Rectal smooth muscle tissue (tissue), 1 donor: Measurements from ENCODE around the gene TSFM.

Experiments
- H3K27ac ChIP-seq: one replicate; pipeline ENCODE4 v1.7.0; 2013; ENCODE audit warnings: low read depth, low read length, inconsistent platforms
- H3K27me3 ChIP-seq: one replicate; pipeline ENCODE4 v1.7.0; 2013; ENCODE audit warnings: low read length; ENCODE audit not compliant: control insufficient read depth, insufficient read depth
- H3K36me3 ChIP-seq: one replicate; pipeline ENCODE4 v1.7.0; 2013; ENCODE audit warnings: low read length; ENCODE audit not compliant: control insufficient read depth, insufficient read depth
- H3K4me1 ChIP-seq: one replicate; pipeline ENCODE4 v1.7.0; 2013; ENCODE audit warnings: low read length; ENCODE audit not compliant: control insufficient read depth, insufficient read depth
- H3K4me3 ChIP-seq: one replicate; pipeline ENCODE4 v1.7.0; 2013; ENCODE audit warnings: low read length
- H3K9ac ChIP-seq: one replicate; pipeline ENCODE4 v1.7.0; 2013; ENCODE audit warnings: low read length

The TSFM gene

DNA sequence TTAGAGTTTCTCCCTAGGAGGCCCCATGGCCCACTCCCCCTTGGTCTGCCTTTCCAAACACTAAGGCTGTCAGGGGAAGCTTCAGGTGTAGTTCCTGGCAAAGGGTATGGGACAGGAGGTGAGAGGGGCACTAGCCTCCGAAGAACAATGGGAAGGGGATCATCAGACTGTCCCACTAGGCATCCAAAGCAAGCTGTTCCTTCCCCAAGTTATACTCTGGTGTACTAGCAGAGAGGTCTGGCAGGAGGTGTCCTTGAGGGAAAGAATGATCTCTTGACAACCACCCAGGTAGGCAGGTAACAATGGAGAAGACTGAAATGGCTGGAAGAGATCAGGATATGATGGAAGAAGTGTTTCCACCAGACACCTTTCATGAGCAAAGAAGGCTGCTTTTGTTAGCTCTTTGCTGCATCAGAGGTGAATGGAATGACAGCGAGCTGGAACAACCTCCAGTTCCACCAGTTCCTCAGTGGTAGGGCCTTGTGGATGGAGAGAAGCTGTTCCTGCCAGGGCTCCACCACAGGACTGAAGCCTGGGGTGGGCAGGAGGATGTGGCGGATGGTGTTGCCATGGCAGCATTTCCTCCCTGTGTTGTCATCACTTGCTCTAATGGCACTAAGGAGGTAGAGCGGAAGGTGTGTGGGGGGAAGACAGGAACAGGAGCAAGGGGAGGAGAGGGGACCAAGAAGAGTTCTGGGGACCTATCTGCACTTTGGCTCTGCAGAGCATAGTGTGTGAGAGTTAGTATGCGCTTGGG is 41.8 kb upstream of the TSFM start:
- Histone ChIP-seq H3K27ac (no peak overlapping the region), H3K27me3 (peaks cover 21% of the 10 kb centered on the region)

DNA sequence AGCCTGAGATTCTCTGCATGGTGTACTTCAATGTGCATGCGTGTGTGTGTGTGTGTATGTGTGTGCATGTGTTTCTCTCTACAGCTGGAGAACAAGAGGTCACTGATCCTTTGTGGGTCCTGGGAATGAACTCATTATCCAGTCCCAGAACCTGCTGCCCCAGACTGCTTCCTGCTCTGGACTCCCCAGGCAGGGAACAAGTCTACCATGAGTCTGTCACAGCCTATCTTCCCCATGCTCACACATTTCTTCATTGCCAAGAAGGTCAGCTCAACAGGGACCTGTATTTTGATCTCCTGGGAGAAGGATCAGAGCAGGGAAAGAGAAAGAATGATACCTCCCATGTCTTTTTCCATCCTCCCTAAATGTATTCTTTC is 41.2 kb upstream of the TSFM start:
- Histone ChIP-seq H3K9ac (no peak overlapping the region), H3K36me3 (no peaks in the 10 kb centered on the region), H3K4me1 (peaks cover 5% of the 10 kb centered on the region), H3K27ac (no peak overlapping the region), H3K4me3 (peak overlapping the region; percentile 51), H3K27me3 (peaks cover 20% of the 10 kb centered on the region)

More for the DNA sequence above, 41.8 kb upstream of the TSFM start:
- H3K9ac ChIP-seq: no peak overlapping the region
- peaks cover 4% of the 10 kb centered on the region for H3K4me1 ChIP-seq
- peak overlapping the region; percentile 51 for H3K4me3 ChIP-seq
- no peaks in the 10 kb centered on the region for H3K36me3 ChIP-seq

DNA sequence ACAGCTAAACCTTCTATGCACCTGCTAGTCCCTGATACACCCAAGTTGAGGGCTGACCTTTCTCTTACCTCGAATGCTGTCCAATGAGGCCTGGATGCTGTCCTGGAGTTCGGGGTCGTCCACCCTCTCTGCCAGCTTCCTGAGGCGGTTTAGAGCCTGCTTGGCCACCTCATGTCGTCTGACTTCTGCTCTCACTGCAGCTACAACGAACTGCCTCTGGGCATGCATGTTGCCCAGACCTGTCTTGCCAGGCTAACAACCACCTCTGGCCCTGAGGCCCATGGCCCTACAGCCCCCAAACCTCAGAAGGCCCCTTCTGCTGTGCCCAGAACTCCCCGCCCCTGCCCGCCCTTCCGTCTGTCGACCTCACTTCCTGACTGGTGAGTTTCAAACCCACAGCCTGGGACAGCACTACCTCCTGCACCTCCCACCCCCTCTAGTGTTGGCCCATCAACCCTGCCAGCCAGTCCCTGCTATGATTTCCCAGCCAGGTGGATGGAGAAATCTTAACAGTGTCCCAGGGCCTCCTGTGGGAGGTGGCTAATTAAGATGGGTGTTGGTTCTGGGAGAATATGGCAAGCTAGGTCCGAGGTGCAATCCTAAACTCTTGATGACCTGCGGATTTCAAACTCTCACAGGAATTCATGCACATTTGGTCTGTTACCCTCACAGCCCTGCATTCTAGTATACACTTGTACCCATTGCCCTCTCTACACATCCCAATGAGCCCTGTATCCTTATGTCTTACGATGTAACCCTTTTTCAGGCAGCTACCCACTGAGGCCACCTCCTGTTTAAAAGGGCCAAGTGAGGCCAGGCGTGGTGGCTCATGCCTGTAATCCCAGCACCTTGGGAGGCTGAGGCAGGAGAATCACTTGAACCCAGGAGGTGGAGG is 40.5 kb upstream of the TSFM start:
- Histone ChIP-seq H3K9ac (no peak overlapping the region), H3K36me3 (peaks cover 2% of the 10 kb centered on the region), H3K4me1 (peaks cover 5% of the 10 kb centered on the region), H3K4me3 (peak overlapping the region; percentile 51), H3K27me3 (peaks cover 14% of the 10 kb centered on the region), H3K27ac (no peak overlapping the region)

DNA sequence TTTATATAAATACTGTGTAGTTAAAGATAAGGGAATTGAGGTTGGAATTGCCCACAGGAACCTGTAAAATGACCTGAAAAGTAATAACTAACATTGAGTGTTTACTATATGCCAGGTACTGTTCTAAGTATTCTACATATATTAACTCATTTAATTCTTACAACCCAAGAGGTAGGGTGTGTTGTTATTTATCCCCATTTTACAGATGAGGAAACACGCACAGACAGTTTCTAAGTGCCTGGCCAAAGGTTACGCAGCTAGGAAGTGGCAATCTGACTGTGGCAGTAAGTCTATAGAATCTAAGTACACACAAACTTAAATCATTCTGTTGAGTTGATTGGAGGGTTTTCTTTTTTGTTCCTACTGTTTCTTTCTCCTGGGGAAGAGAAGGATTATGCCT is 38.8 kb upstream of the TSFM start:
- Histone ChIP-seq H3K27ac (no peak overlapping the region), H3K4me1 (peaks cover 5% of the 10 kb centered on the region)

DNA sequence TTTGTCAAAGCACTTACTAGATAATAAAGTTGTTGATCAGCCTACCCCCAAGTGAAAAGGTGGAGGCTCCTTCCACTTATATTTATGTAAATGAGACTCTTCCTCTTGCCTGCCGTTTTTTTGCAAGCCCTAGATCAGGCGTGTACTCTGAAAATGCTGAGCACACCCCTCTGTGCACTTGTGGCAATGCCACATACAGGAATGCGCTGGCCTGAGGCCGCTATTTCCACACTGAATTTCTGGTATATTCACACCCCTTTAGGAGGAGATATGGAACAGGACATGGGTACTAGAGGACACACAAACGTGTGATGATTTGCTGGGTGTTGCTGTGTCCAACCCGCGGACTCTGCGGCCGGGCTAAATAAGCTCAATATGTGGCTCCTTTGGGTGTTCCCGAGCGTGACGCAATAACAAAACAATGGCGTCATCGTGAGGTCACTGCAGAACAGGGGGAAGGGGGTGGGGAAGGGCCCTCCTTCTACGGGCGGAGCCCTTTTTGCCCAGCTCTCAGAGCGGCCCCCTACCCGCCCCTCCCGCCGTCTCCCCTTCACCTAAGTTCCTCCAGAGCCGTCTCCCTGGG is 38.3 kb upstream of the TSFM start:
- peaks cover 13% of the 10 kb centered on the region for H3K36me3 ChIP-seq
- peaks cover 5% of the 10 kb centered on the region for H3K4me1 ChIP-seq
- H3K4me3 ChIP-seq: peak overlapping the region; percentile 86
- peak overlapping the region; percentile 93 for H3K27ac ChIP-seq
- peaks cover 7% of the 10 kb centered on the region for H3K27me3 ChIP-seq
- H3K9ac ChIP-seq: no peak overlapping the region

More for the DNA sequence above, 38.8 kb upstream of the TSFM start:
- H3K9ac ChIP-seq: no peak overlapping the region
- peaks cover 10% of the 10 kb centered on the region for H3K27me3 ChIP-seq
- H3K4me3 ChIP-seq: no peak overlapping the region
- peaks cover 9% of the 10 kb centered on the region for H3K36me3 ChIP-seq

DNA sequence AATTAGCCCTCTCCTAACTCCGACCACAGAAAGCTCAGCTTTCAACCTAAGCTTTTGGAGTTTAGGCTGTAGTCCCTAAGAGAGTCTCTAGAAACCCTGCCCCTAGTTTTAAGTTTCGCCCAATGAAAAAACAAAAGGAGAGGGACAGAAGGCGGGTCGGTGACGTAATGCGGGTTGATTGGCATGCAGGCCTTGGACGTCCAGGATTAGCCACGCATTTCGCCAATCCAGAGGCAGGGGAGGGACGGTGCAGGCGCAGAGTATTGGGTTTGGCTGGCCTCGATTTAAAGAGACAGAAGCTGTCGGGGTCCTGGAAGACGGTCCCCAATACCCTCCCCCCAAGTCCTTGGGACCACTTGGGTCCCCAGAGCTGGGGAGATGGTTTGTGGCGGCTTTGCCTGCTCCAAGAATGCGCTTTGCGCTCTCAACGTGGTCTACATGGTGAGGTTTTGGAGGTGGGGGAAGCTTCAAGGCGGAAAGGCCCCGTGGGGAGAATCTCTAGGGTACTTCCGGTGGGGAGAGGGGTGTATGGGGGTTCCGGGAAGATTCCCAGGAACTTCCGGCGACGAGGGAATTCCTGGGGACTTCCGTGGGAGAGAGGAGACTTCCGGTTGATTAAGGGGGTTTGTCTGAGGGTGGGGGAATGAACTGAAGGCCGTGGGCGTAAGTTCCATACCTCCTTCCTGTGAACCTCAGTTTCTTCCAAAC is 37.7 kb upstream of the TSFM start, which contains the start of gene TSPAN31:
TSS of gene TSPAN31 (plus strand) at position 263 of the 708 bp plus-strand sequence. CDS start at position 379, 116 bp downstream.
- Histone ChIP-seq H3K9ac (peak within 1 kb of the TSS; percentile 84), H3K36me3 (peaks cover 13% of the 10 kb centered on the region), H3K27ac (peak within 1 kb of the TSS; percentile 93), H3K27me3 (peaks cover 3% of the 10 kb centered on the region), H3K4me3 (peak within 1 kb of the TSS; percentile 86), H3K4me1 (peaks cover 5% of the 10 kb centered on the region)

DNA sequence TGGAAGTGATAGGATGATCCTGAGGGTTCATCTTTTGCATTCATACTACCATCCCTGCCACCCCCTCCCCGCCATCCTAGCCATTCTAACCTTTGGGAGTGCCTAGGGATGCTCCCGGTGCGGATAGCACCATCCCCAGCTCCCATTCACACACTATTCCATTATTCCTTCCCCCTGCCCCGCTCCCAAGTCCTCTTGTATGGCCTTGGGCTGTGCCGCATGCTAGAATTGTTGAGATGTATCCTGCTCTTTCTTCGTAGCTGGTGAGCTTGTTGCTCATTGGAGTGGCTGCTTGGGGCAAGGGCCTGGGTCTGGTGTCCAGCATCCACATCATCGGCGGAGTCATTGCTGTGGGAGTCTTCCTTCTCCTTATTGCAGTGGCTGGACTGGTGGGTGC is 37.1 kb upstream of the TSFM start:
- H3K27ac ChIP-seq: peak overlapping the region; percentile 93
- H3K9ac ChIP-seq: peak overlapping the region; percentile 84
- no peaks in the 10 kb centered on the region for H3K27me3 ChIP-seq

DNA sequence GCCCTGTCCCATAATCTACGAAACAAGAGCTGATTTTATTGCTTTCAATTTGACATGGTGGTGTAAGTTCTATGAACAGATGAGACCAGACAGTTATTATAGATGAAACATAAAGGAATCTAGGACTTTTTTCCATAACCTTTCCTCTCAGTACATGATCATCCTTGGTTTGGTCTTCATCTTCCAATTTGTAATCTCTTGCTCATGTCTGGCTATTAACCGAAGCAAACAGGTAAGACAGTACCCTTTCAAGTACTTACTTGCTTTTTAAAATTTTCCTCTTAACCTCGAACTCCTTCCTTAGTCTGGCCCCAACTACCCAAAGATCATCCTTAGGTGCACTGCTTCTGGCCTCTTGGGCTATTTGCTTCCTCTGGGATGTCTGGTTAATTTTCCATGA is 36.6 kb upstream of the TSFM start:
- Histone ChIP-seq H3K27ac (peak overlapping the region; percentile 93), H3K4me3 (peak overlapping the region; percentile 86), H3K36me3 (peaks cover 17% of the 10 kb centered on the region), H3K27me3 (no peaks in the 10 kb centered on the region), H3K9ac (no peak overlapping the region), H3K4me1 (peaks cover 7% of the 10 kb centered on the region)

More for the DNA sequence above, 37.1 kb upstream of the TSFM start:
- H3K4me1 ChIP-seq: peaks cover 5% of the 10 kb centered on the region
- H3K4me3 ChIP-seq: peak overlapping the region; percentile 86
- peaks cover 17% of the 10 kb centered on the region for H3K36me3 ChIP-seq

DNA sequence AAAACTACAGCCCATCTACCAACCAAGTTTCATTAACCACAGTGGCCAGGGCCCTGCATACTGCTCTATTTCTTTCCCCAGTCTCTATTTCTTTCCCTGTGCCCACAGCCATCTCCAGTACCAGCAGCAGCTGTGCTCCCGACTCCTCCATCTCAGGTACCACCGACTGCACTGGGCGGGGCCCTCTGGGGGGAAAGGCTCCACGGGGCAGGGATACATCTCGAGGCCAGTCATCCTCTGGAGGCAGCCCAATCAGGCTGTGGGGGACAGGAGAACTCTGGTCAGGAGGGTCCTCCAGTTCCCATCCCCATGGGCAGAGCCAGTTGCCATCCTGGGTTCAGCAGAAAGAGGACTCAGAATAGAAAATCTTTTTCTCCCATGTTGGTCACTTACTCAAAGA is 33.5 kb upstream of the TSFM start:
- Histone ChIP-seq H3K9ac (no peak overlapping the region), H3K4me3 (no peak overlapping the region), H3K27ac (no peak overlapping the region), H3K4me1 (peaks cover 17% of the 10 kb centered on the region), H3K36me3 (peaks cover 17% of the 10 kb centered on the region), H3K27me3 (no peaks in the 10 kb centered on the region)

DNA sequence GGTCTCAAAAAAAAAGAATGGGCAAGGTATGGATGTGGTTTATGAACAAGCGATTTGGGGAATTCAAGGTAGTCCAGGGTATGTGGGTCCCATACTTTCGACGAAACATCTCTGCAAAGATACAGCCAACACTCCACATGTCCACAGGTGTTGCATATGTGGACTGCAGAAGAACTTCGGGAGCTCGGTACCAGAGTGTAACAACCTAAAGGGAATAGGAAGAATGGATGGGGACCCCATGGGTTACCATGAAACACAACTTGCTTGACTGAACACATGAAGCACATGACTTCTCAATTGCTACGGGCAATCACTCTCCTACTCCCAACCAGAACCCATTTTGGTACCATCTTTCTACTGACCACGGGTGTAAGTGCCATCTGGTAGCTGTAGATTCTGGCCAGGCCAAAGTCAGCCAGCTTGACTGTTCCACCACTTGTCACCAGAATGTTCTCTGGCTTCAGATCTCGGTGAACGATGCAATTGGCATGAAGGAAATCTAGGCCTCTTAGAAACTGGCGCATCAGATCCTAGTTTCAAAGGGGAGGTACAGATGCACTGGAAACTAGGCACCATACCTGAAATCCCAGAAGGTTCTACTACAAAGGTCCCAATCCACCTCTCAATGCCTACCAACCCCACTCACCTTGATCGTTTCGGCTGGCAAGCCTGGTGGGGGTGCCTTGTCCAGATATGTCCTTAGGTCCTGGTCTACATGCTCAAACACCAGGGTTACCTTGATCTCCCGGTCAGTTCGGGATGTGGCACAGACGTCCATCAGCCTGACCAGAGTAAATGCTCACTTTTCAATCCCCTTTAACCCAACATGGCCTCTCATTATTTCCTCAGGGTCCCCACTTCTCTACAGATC is 31.8 kb upstream of the TSFM start:
- peak overlapping the region; percentile 84 for H3K27ac ChIP-seq
- peaks cover 17% of the 10 kb centered on the region for H3K36me3 ChIP-seq
- no peak overlapping the region for H3K9ac ChIP-seq
- peak overlapping the region; percentile 84 for H3K4me3 ChIP-seq
- peaks cover 17% of the 10 kb centered on the region for H3K4me1 ChIP-seq
- H3K27me3 ChIP-seq: no peaks in the 10 kb centered on the region

DNA sequence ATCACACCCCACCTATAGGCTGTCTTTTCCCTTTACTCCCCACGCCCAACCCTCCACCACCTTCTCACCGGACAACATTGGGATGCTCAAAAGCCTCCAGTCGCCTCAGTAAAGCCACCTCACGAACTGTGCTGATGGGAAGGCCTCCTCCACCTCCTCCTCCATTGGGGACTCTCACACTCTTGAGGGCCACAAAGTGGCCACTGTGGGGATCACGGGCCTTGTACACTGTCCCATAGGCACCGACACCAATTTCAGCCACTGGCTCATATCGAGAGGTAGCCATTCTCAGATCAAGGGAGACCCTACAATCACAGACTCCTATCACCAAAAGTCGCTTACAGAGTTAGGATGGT is 31.2 kb upstream of the TSFM start:
- Histone ChIP-seq H3K27me3 (no peaks in the 10 kb centered on the region), H3K4me1 (peaks cover 15% of the 10 kb centered on the region), H3K27ac (peak overlapping the region; percentile 84), H3K9ac (peak overlapping the region; percentile 70), H3K4me3 (peak overlapping the region; percentile 84), H3K36me3 (peaks cover 17% of the 10 kb centered on the region)
